ENCODE data around the gene RNU1-3. TPM values are rescaled to one million over a fixed set of nuclear protein-coding genes. Genes with fewer than 3 reads are reported as not detected.
"Not testable (repeated sequence)": the region's sequence is repeated elsewhere in the genome, so short reads cannot be mapped to it uniquely, and the experiment has no call there.

RNU1-3 gene
- total and polyA plus RNA-seq, 2 experiments from 2014 or later: under 0.01 TPM; not detected in 1

- Histone ChIP-seq H3K79me2 (peaks cover 2% of the 10 kb centered on the region), H4K20me1 (ENCODE audit: insufficient read depth, poor library complexity, severe bottlenecking) (no peaks in the 10 kb centered on the region), H3K4me1 (ENCODE audit: insufficient read depth) (no peaks in the 10 kb centered on the region), H3K36me3 (replicated peaks; ENCODE audit: insufficient read depth, low read depth) (peaks cover 6% of the 10 kb centered on the region), H3K27ac (no peak overlapping the region), H3K9me3 (ENCODE audit: low read depth) (no peaks in the 10 kb centered on the region), H3K27me3 (no peaks in the 10 kb centered on the region), H3K4me2 (no peak overlapping the region), H2AFZ (no peak overlapping the region), H3K9me2 (replicated peaks; ENCODE audit: insufficient read depth) (no peaks in the 10 kb centered on the region), H3K4me3 (no peak overlapping the region)
- TF ChIP-seq EZH2 (IDR thresholded peaks at IDR 0.05; ENCODE audit: borderline replicate concordance) (no peak), CTCF (IDR thresholded peaks at IDR 0.05; ENCODE audit: poor library complexity) (no peak), EZH2phosphoT487 (IDR thresholded peaks at IDR 0.05; ENCODE audit: low read depth, severe bottlenecking, unreplicated experiment) (no peak)
- no peak for DNase-seq (ENCODE audit: low spot score)
- WGBS (ENCODE audit: low lambda C conversion rate, missing lambda C conversion rate): 92% methylated on average over 19 of the region's 19 CpGs
These were observed 38.2 kb downstream of the RNU1-3 start for GRCh38 chr1:16628361-16629111.

GRCh38 chr1:16626409-16626983, 40.3 kb downstream of the RNU1-3 start:
- not testable (repeated sequence) for H3K36me3 ChIP-seq (replicated peaks; ENCODE audit: insufficient read depth, low read depth); H3K4me1 ChIP-seq (ENCODE audit: insufficient read depth); H3K4me3 ChIP-seq; H3K9me2 ChIP-seq (replicated peaks; ENCODE audit: insufficient read depth); H3K79me2 ChIP-seq; H2AFZ ChIP-seq; H4K20me1 ChIP-seq (ENCODE audit: insufficient read depth, poor library complexity, severe bottlenecking); H3K9me3 ChIP-seq (ENCODE audit: low read depth); H3K4me2 ChIP-seq; H3K27me3 ChIP-seq; H3K27ac ChIP-seq; DNase-seq (ENCODE audit: low spot score)
- 89% methylated on average over 15 of the region's 15 CpGs for WGBS (ENCODE audit: low lambda C conversion rate, missing lambda C conversion rate)

GRCh38 chr1:16625497-16626408, 41.0 kb downstream of the RNU1-3 start:
- no peak overlapping the region for H2AFZ ChIP-seq
- 93% methylated on average over 25 of the region's 25 CpGs for WGBS (ENCODE audit: low lambda C conversion rate, missing lambda C conversion rate)
- no peak overlapping the region for H3K4me2 ChIP-seq
- H3K9me3 ChIP-seq (ENCODE audit: low read depth): no peaks in the 10 kb centered on the region
- no peaks in the 10 kb centered on the region for H3K79me2 ChIP-seq
- H3K36me3 ChIP-seq (replicated peaks; ENCODE audit: insufficient read depth, low read depth): peaks cover 1% of the 10 kb centered on the region
- no peak overlapping the region for H3K4me3 ChIP-seq
- H3K4me1 ChIP-seq (ENCODE audit: insufficient read depth): no peaks in the 10 kb centered on the region
- no peak overlapping the region for H3K27ac ChIP-seq
- H3K9me2 ChIP-seq (replicated peaks; ENCODE audit: insufficient read depth): no peaks in the 10 kb centered on the region
- DNase-seq (ENCODE audit: low spot score): no peak
- no peaks in the 10 kb centered on the region for H3K27me3 ChIP-seq
- H4K20me1 ChIP-seq (ENCODE audit: insufficient read depth, poor library complexity, severe bottlenecking): no peaks in the 10 kb centered on the region
- TF ChIP-seq CTCF (IDR thresholded peaks at IDR 0.05; ENCODE audit: poor library complexity) (no peak), EZH2 (IDR thresholded peaks at IDR 0.05; ENCODE audit: borderline replicate concordance) (no peak), EZH2phosphoT487 (IDR thresholded peaks at IDR 0.05; ENCODE audit: low read depth, severe bottlenecking, unreplicated experiment) (no peak)

- not testable (repeated sequence) for H3K4me3 ChIP-seq; H4K20me1 ChIP-seq (ENCODE audit: insufficient read depth, poor library complexity, severe bottlenecking); H3K4me2 ChIP-seq; H3K9me2 ChIP-seq (replicated peaks; ENCODE audit: insufficient read depth); H3K79me2 ChIP-seq; DNase-seq (ENCODE audit: low spot score); H3K9me3 ChIP-seq (ENCODE audit: low read depth); H3K27ac ChIP-seq; H3K4me1 ChIP-seq (ENCODE audit: insufficient read depth); H3K27me3 ChIP-seq; H3K36me3 ChIP-seq (replicated peaks; ENCODE audit: insufficient read depth, low read depth); H2AFZ ChIP-seq
- WGBS (ENCODE audit: low lambda C conversion rate, missing lambda C conversion rate): 94% methylated on average over 27 of the region's 27 CpGs
These were observed 42.7 kb downstream of the RNU1-3 start for GRCh38 chr1:16623812-16624719.

GRCh38 chr1:16623337-16623736, 43.4 kb downstream of the RNU1-3 start:
- H2AFZ ChIP-seq; H3K9me3 ChIP-seq (ENCODE audit: low read depth); H3K4me3 ChIP-seq; H3K4me2 ChIP-seq; H3K4me1 ChIP-seq (ENCODE audit: insufficient read depth); DNase-seq (ENCODE audit: low spot score); H3K79me2 ChIP-seq; H4K20me1 ChIP-seq (ENCODE audit: insufficient read depth, poor library complexity, severe bottlenecking); H3K27ac ChIP-seq; H3K36me3 ChIP-seq (replicated peaks; ENCODE audit: insufficient read depth, low read depth); H3K9me2 ChIP-seq (replicated peaks; ENCODE audit: insufficient read depth); H3K27me3 ChIP-seq: not testable (repeated sequence)
- WGBS (ENCODE audit: low lambda C conversion rate, missing lambda C conversion rate): 97% methylated on average over 7 of the region's 7 CpGs
